SJSA1 (cell line): ENCODE results near the gene PDE6H. TPM values are rescaled to one million over a fixed set of nuclear protein-coding genes. Genes with fewer than 3 reads are reported as not detected.

Source experiments
- DNase-seq, 2 experiments: peaks; one replicate each; pipeline ENCODE4 v3.0.0-alpha.2; 2015 to 2020; ENCODE audit warnings: low spot score in 2 of 2, low read depth in 1 of 2
- H3K27ac ChIP-seq: fragments of 250-450 bp; sonication (Bioruptor Pico); 2 replicates; pipeline ENCODE4 v1.5.1; 2020; ENCODE audit warnings: mild to moderate bottlenecking, moderate library complexity
- H3K27me3 ChIP-seq: fragments of 250-450 bp; sonication (Bioruptor Pico); replicated peaks from 2 replicates; pipeline ENCODE4 v1.5.1; 2020; ENCODE audit warnings: mild to moderate bottlenecking, moderate library complexity
- H3K36me3 ChIP-seq: fragments of 250-450 bp; sonication (Bioruptor Pico); 2 replicates; pipeline ENCODE4 v1.5.1; 2020; ENCODE audit warnings: mild to moderate bottlenecking
- H3K4me1 ChIP-seq: fragments of 250-450 bp; sonication (Bioruptor Pico); replicated peaks from 2 replicates; pipeline ENCODE4 v1.6.1; 2021; ENCODE audit warnings: mild to moderate bottlenecking
- H3K4me3 ChIP-seq: fragments of 250-450 bp; sonication (Bioruptor Pico); 2 replicates; pipeline ENCODE4 v1.5.1; 2020; ENCODE audit warnings: mild to moderate bottlenecking
- H3K9me3 ChIP-seq: fragments of 250-450 bp; sonication (Bioruptor Pico); replicated peaks from 2 replicates; pipeline ENCODE4 v1.5.1; 2020; ENCODE audit warnings: mild to moderate bottlenecking
- total RNA-seq: library from RNA; depleted of rRNA; stranded (reverse); fragments of >200 nt; shearing (Covaris generic); gene quantifications from 2 replicates; pipeline ENCODE4 v1.2.3, GENCODE V29; 2014

PDE6H gene
- total RNA-seq, 1 experiment from 2014 or later, result not detected

GRCh38 chr12:14968478-14968877 is 4.4 kb upstream of the PDE6H start:
- H3K4me1 ChIP-seq, result no peaks in the 10 kb centered on the region
- H3K27ac ChIP-seq, result no peak overlapping the region
- no peaks in the 10 kb centered on the region for H3K27me3 ChIP-seq
- no peaks in the 10 kb centered on the region for H3K36me3 ChIP-seq
- no peak overlapping the region for H3K4me3 ChIP-seq
- no peaks in the 10 kb centered on the region for H3K9me3 ChIP-seq
- no peak for DNase-seq

- H3K36me3 ChIP-seq, result no peaks in the 10 kb centered on the region
- no peak for DNase-seq
- no peaks in the 10 kb centered on the region for H3K27me3 ChIP-seq
- H3K4me1 ChIP-seq, result no peaks in the 10 kb centered on the region
- no peak overlapping the region for H3K4me3 ChIP-seq
- no peaks in the 10 kb centered on the region for H3K9me3 ChIP-seq
- no peak overlapping the region; the same call in 1 of the 2 replicates for H3K27ac ChIP-seq
Observed at GRCh38 chr12:14970473-14970872, 2.4 kb upstream of the PDE6H start.

- Histone ChIP-seq H3K36me3 (no peaks in the 10 kb centered on the region), H3K27me3 (no peaks in the 10 kb centered on the region), H3K27ac (no peak overlapping the region), H3K4me1 (no peaks in the 10 kb centered on the region), H3K4me3 (no peak overlapping the region), H3K9me3 (no peaks in the 10 kb centered on the region)
- no peak for DNase-seq
Observed at GRCh38 chr12:14974633-14975032, 1.8 kb downstream of the PDE6H start.

- H3K4me3 ChIP-seq, result no peak overlapping the region
- H3K9me3 ChIP-seq, result no peaks in the 10 kb centered on the region
- H3K4me1 ChIP-seq, result no peaks in the 10 kb centered on the region
- DNase-seq, result no peak
- no peak overlapping the region for H3K27ac ChIP-seq
- H3K27me3 ChIP-seq, result no peaks in the 10 kb centered on the region
- H3K36me3 ChIP-seq, result no peaks in the 10 kb centered on the region
Observed at GRCh38 chr12:14975457-14975856, 2.6 kb downstream of the PDE6H start.

- H3K4me1 ChIP-seq, result no peaks in the 10 kb centered on the region
- no peaks in the 10 kb centered on the region for H3K9me3 ChIP-seq
- DNase-seq, result no peak
- H3K36me3 ChIP-seq, result no peaks in the 10 kb centered on the region
- no peak overlapping the region for H3K27ac ChIP-seq
- H3K4me3 ChIP-seq, result no peak overlapping the region
- no peaks in the 10 kb centered on the region for H3K27me3 ChIP-seq
Observed at GRCh38 chr12:14976658-14977057, 3.8 kb downstream of the PDE6H start.

GRCh38 chr12:14979468-14979867 is 6.6 kb downstream of the PDE6H start:
- Histone ChIP-seq H3K27ac (no peak overlapping the region), H3K4me3 (no peak overlapping the region), H3K9me3 (no peaks in the 10 kb centered on the region), H3K27me3 (no peaks in the 10 kb centered on the region), H3K36me3 (no peaks in the 10 kb centered on the region), H3K4me1 (no peaks in the 10 kb centered on the region)
- DNase-seq, result no peak

- Histone ChIP-seq H3K27me3 (no peaks in the 10 kb centered on the region), H3K36me3 (no peaks in the 10 kb centered on the region), H3K4me1 (no peaks in the 10 kb centered on the region)
Observed at GRCh38 chr12:14981049-14981448, 8.2 kb downstream of the PDE6H start.

GRCh38 chr12:14982562-14982961 is 9.7 kb downstream of the PDE6H start:
- DNase-seq, result no peak
- Histone ChIP-seq H3K36me3 (no peaks in the 10 kb centered on the region), H3K27ac (no peak overlapping the region), H3K27me3 (no peaks in the 10 kb centered on the region), H3K9me3 (no peaks in the 10 kb centered on the region), H3K4me1 (no peaks in the 10 kb centered on the region), H3K4me3 (no peak overlapping the region)

More at GRCh38 chr12:14981049-14981448, 8.2 kb downstream of the PDE6H start:
- H3K9me3 ChIP-seq, result no peaks in the 10 kb centered on the region
- DNase-seq, result no peak
- no peak overlapping the region for H3K4me3 ChIP-seq
- no peak overlapping the region for H3K27ac ChIP-seq

- H3K4me1 ChIP-seq, result no peaks in the 10 kb centered on the region
- no peak for DNase-seq
Observed at GRCh38 chr12:14982991-14983390, 10.1 kb downstream of the PDE6H start.

GRCh38 chr12:14984036-14984435 is 11.2 kb downstream of the PDE6H start:
- no peak for DNase-seq
- Histone ChIP-seq H3K27ac (no peak overlapping the region), H3K4me3 (no peak overlapping the region), H3K4me1 (no peaks in the 10 kb centered on the region), H3K9me3 (no peaks in the 10 kb centered on the region), H3K27me3 (no peaks in the 10 kb centered on the region), H3K36me3 (no peaks in the 10 kb centered on the region)

More at GRCh38 chr12:14982991-14983390, 10.1 kb downstream of the PDE6H start:
- Histone ChIP-seq H3K27ac (no peak overlapping the region), H3K9me3 (no peaks in the 10 kb centered on the region), H3K4me3 (no peak overlapping the region), H3K36me3 (no peaks in the 10 kb centered on the region), H3K27me3 (no peaks in the 10 kb centered on the region)

GRCh38 chr12:14984766-14985285 is 12.0 kb downstream of the PDE6H start:
- H3K4me3 ChIP-seq, result no peak overlapping the region
- H3K4me1 ChIP-seq, result no peaks in the 10 kb centered on the region
- DNase-seq, result no peak
- H3K9me3 ChIP-seq, result no peaks in the 10 kb centered on the region
- no peaks in the 10 kb centered on the region for H3K27me3 ChIP-seq
- H3K36me3 ChIP-seq, result no peaks in the 10 kb centered on the region
- H3K27ac ChIP-seq, result no peak overlapping the region

- no peaks in the 10 kb centered on the region for H3K4me1 ChIP-seq
- H3K27ac ChIP-seq, result no peak overlapping the region
- H3K36me3 ChIP-seq, result no peaks in the 10 kb centered on the region
- no peaks in the 10 kb centered on the region for H3K27me3 ChIP-seq
- H3K4me3 ChIP-seq, result no peak overlapping the region
- DNase-seq, result no peak
- no peaks in the 10 kb centered on the region for H3K9me3 ChIP-seq
Observed at GRCh38 chr12:14986449-14986848, 13.6 kb downstream of the PDE6H start.

GRCh38 chr12:14988035-14988434 is 15.2 kb downstream of the PDE6H start:
- H3K36me3 ChIP-seq, result no peaks in the 10 kb centered on the region
- no peak overlapping the region for H3K27ac ChIP-seq
- H3K4me1 ChIP-seq, result no peaks in the 10 kb centered on the region; the same call in 1 of the 2 replicates
- no peak overlapping the region for H3K4me3 ChIP-seq
- H3K9me3 ChIP-seq, result no peaks in the 10 kb centered on the region
- DNase-seq, result no peak
- no peaks in the 10 kb centered on the region for H3K27me3 ChIP-seq

- no peaks in the 10 kb centered on the region for H3K27me3 ChIP-seq
- no peak overlapping the region for H3K4me3 ChIP-seq
- H3K27ac ChIP-seq, result no peak overlapping the region
- no peak for DNase-seq
- H3K4me1 ChIP-seq, result peaks cover 13% of the 10 kb centered on the region
- no peaks in the 10 kb centered on the region for H3K9me3 ChIP-seq
- H3K36me3 ChIP-seq, result no peaks in the 10 kb centered on the region
Observed at GRCh38 chr12:14989790-14990189, 16.9 kb downstream of the PDE6H start.

- Histone ChIP-seq H3K4me1 (peaks cover 13% of the 10 kb centered on the region), H3K36me3 (no peaks in the 10 kb centered on the region), H3K27me3 (no peaks in the 10 kb centered on the region), H3K27ac (no peak overlapping the region), H3K9me3 (no peaks in the 10 kb centered on the region), H3K4me3 (no peak overlapping the region)
- DNase-seq, result no peak
Observed at GRCh38 chr12:14991069-14991468, 18.2 kb downstream of the PDE6H start.
